OCI-LY7 (cell line): Measurements from ENCODE around the gene AR. TPM values are rescaled to one million over a fixed set of nuclear protein-coding genes. Genes with fewer than 3 reads are reported as not detected.

Experiments
- BruUV-seq: library from RNA; stranded (reverse); fragments of 400-500 nt; replicated peaks from 2 replicates; lab custom pipeline; 2021; lab: Mats Ljungman, UMichigan
- CTCF ChIA-PET: fragments of 300-600 bp; sonication (Branson Sonifier 250); formaldehyde crosslinking; loops from one replicate; lab custom pipeline; 2022; ENCODE audit warnings: antibody characterized with exemption; ENCODE audit not compliant: unreplicated experiment; lab: Charles Lee
- POLR2A ChIA-PET: fragments of 300-600 bp; sonication (Branson Sonifier 250); formaldehyde crosslinking; loops from one replicate; lab custom pipeline; 2022; ENCODE audit warnings: antibody characterized with exemption; lab: Charles Lee
- DNase-seq: peaks from one replicate; pipeline ENCODE4 v3.0.0-alpha.2; 2015; ENCODE audit warnings: low spot score
- H2AFZ ChIP-seq: fragments of 200-600 bp; sonication (generic), shearing (Covaris generic); 2 replicates; pipeline ENCODE4 v1.6.1; 2014; ENCODE audit warnings: mild to moderate bottlenecking, antibody characterized with exemption, low read length, moderate library complexity
- H3K27ac ChIP-seq: fragments of 200-600 bp; sonication (generic); 2 replicates; pipeline ENCODE4 v1.5.1; 2014; ENCODE audit warnings: mixed run types, low read depth, mild to moderate bottlenecking, moderate library complexity, low read length, inconsistent platforms; ENCODE audit not compliant: poor library complexity, severe bottlenecking
- H3K36me3 ChIP-seq: fragments of 200-600 bp; sonication (generic); 2 replicates; pipeline ENCODE4 v1.6.1; 2014; ENCODE audit warnings: mild to moderate bottlenecking, antibody characterized with exemption, low read length, moderate library complexity, mixed read lengths; ENCODE audit not compliant: insufficient read depth
- H3K4me1 ChIP-seq: fragments of 200-600 bp; sonication (generic); 2 replicates; pipeline ENCODE4 v1.5.1; 2014; ENCODE audit warnings: mild to moderate bottlenecking, low read length; ENCODE audit not compliant: insufficient read depth, poor library complexity, severe bottlenecking
- H3K4me2 ChIP-seq: fragments of 200-600 bp; sonication (generic); 2 replicates; pipeline ENCODE4 v1.6.1; 2014; ENCODE audit warnings: mild to moderate bottlenecking, low read length
- H3K4me3 ChIP-seq: fragments of 200-600 bp; sonication (generic); 2 replicates; pipeline ENCODE4 v1.5.1; 2014; ENCODE audit warnings: mild to moderate bottlenecking, low read depth, low read length; ENCODE audit not compliant: poor library complexity, severe bottlenecking
- H3K79me2 ChIP-seq: fragments of 200-600 bp; sonication (generic); 2 replicates; pipeline ENCODE4 v1.6.1; 2016; ENCODE audit warnings: low read depth, mild to moderate bottlenecking, low read length, moderate library complexity, mixed read lengths; ENCODE audit not compliant: insufficient read depth
- H3K9me2 ChIP-seq: fragments of 200-600 bp; sonication (generic); 2 replicates; pipeline ENCODE4 v1.6.1; 2016; ENCODE audit warnings: mild to moderate bottlenecking, low read length, mixed read lengths; ENCODE audit not compliant: insufficient read depth
- H3K9me3 ChIP-seq: fragments of 200-600 bp; sonication (generic); 2 replicates; pipeline ENCODE4 v1.6.1; 2014; ENCODE audit warnings: mild to moderate bottlenecking, mixed run types, low read length, mixed read lengths
- H4K20me1 ChIP-seq: fragments of 200-600 bp; sonication (generic); 2 replicates; pipeline ENCODE4 v1.6.1; 2014; ENCODE audit warnings: mild to moderate bottlenecking, antibody characterized with exemption, low read length, moderate library complexity, mixed read lengths; ENCODE audit not compliant: insufficient read depth
- CTCF ChIP-seq: fragments of 200-600 bp; sonication (generic); conservative IDR thresholded peaks from 2 replicates; pipeline ENCODE4 v1.5.1; 2014; ENCODE audit warnings: mild to moderate bottlenecking, antibody characterized with exemption, low read length, moderate library complexity, mixed read lengths
- EZH2phosphoT487 ChIP-seq: fragments of 200-600 bp; sonication (generic); IDR thresholded peaks from 2 replicates; pipeline ENCODE4 v1.6.1; 2018; ENCODE audit warnings: low read depth, borderline replicate concordance, mild to moderate bottlenecking, mixed run types, antibody characterized with exemption, low read length, moderate library complexity, mixed read lengths
- intact Hi-C: fragments of 100-400 bp; cut with micrococcal nuclease; formaldehyde crosslinking; loops from one replicate; pipeline ENCODE4 v1.10.0; 2022; ENCODE audit not compliant: unreplicated experiment
- total RNA-seq, 2 experiments: library from RNA; depleted of rRNA in 1 of 2; stranded (reverse); fragments of >200 nt in 1 of 2; shearing (Covaris generic) in 1 of 2; gene quantifications; 2 replicates each; pipeline ENCODE4 v1.2.3, GENCODE V29; 2014 to 2022

Gene AR
- total RNA-seq, 2 experiments from 2014 or later, result not detected

DNA sequence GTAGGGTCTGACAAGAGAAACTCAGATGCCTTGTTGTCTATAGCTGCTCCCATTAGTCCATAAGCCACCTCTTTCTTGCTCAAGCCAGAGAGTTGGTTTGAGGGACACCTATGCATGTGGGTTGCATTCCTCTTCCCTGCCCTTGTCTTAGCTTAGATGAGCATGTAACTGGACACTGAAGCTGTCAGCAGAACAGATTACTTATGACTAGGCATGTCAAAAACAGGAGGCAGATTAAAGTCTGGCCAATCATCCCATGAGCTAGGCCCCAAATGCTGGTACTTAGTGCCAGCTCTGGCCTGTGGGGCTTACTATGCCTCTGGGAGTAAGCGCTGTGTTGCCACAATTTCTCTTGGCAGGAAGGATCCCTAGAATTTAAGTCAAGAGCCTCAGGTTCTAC, 215.2 kb downstream of the AR start:
- Histone ChIP-seq H2AFZ (no peak overlapping the region), H3K36me3 (no peaks in the 10 kb centered on the region), H3K79me2 (no peaks in the 10 kb centered on the region), H3K4me1 (no peaks in the 10 kb centered on the region), H3K4me3 (no peak overlapping the region), H3K9me2 (no peaks in the 10 kb centered on the region), H3K27ac (no peak overlapping the region), H4K20me1 (no peaks in the 10 kb centered on the region), H3K4me2 (no peak overlapping the region), H3K9me3 (no peaks in the 10 kb centered on the region)
- intact Hi-C loops, result no loop called here
- CTCF ChIA-PET, result no interaction called here
- POLR2A ChIA-PET, result interaction anchor here (0.9 kb wide), 1 partner anchor 10 kb away, joined by 6 read pairs; no protein-coding TSS in a partner anchor
- no peak for TF ChIP-seq CTCF
- TF ChIP-seq EZH2phosphoT487, result no peak
- DNase-seq, result no peak
- no TSS peak for BruUV-seq

- CTCF ChIA-PET, result no interaction called here
- no peak overlapping the region for H3K4me2 ChIP-seq
- no TSS peak for BruUV-seq
These were observed 233.3 kb downstream of the AR start for GRCh38 chrX:67777148-67777547.

More at GRCh38 chrX:67777148-67777547, 233.3 kb downstream of the AR start:
- no peak for DNase-seq
- H3K4me3 ChIP-seq, result no peak overlapping the region
- TF ChIP-seq EZH2phosphoT487, result no peak
- TF ChIP-seq CTCF, result no peak
- no peaks in the 10 kb centered on the region for H3K9me3 ChIP-seq
- H3K9me2 ChIP-seq, result no peaks in the 10 kb centered on the region
- no peaks in the 10 kb centered on the region for H4K20me1 ChIP-seq
- H3K27ac ChIP-seq, result no peak overlapping the region
- H3K36me3 ChIP-seq, result no peaks in the 10 kb centered on the region
- H3K4me1 ChIP-seq, result no peaks in the 10 kb centered on the region
- H3K79me2 ChIP-seq, result no peaks in the 10 kb centered on the region
- intact Hi-C loops, result no loop called here
- POLR2A ChIA-PET, result no interaction called here
- no peak overlapping the region for H2AFZ ChIP-seq
